ENCODE results near the gene CRABP2. TPM values are rescaled to one million over a fixed set of nuclear protein-coding genes. Genes with fewer than 3 reads are reported as not detected.
A peak's percentile ranks its signal among the peaks of the same experiment; 100 is the strongest.

Gene CRABP2
- total and polyA plus RNA-seq, 2 of the 13 experiments (the other 11 are each of a cell fraction or from before 2014, with no cell fraction given) = 0.40 to 0.60 TPM

- Histone ChIP-seq H3K4me3 (replicated peaks in 1 of 3; ENCODE audit: insufficient read depth in 1 of 3, low read depth in 2 of 3, low read length in 3 of 3) (no peak overlapping the region), H3K4me1 (ENCODE audit: insufficient read depth, low read length) (peaks cover 60% of the 10 kb centered on the region), H3K36me3 (replicated peaks in 1 of 2; ENCODE audit: control insufficient read depth in 1 of 2, insufficient read depth in 2 of 2, low read length in 2 of 2) (no peaks in the 10 kb centered on the region), H3K27me3 (ENCODE audit: control insufficient read depth in 1 of 2, insufficient read depth in 2 of 2, low read length in 2 of 2) (no peaks in the 10 kb centered on the region), H2AFZ (ENCODE audit: low read length) (no peak overlapping the region), H3K9ac (ENCODE audit: insufficient read depth, low read depth, low read length) (no peak overlapping the region), H3K9me3 (ENCODE audit: low read length) (no peaks in the 10 kb centered on the region), H3K27ac (ENCODE audit: extremely low read length, insufficient read depth, low read length) (no peak overlapping the region), H4K20me1 (ENCODE audit: insufficient read depth, low read length) (no peaks in the 10 kb centered on the region), H3K4me2 (ENCODE audit: low read depth, low read length) (no peak overlapping the region), H3K79me2 (ENCODE audit: insufficient read depth, low read length) (no peaks in the 10 kb centered on the region)
- ATAC-seq (no peak), DNase-seq (ENCODE audit: low spot score) (no peak), FAIRE-seq (no peak)
- no TSS peak for BruUV-seq (replicated peaks)
- intact Hi-C loops (cut with micrococcal nuclease; ENCODE audit: unreplicated experiment) (no loop called here), in situ Hi-C loops (cut with HindIII; ENCODE audit: extremely low pct_ligation_motif_present, low pct_unique_long_range_greater_than_20kb) (no loop called here)
- WGBS (ENCODE audit: low lambda C conversion rate) = 69% methylated on average over 6 of the region's 6 CpGs
- CTCF ChIA-PET (ENCODE audit: low intra/inter-chr PET ratio, low total read pairs) = no interaction called here
- POLR2A ChIA-PET = interaction anchor here (9.1 kb wide), 1 partner anchor 8 kb away, joined by 189 read pairs; no protein-coding TSS in a partner anchor
- TF ChIP-seq POLR2AphosphoS5 (IDR thresholded peaks at IDR 0.05; ENCODE audit: low read depth, low read length) = no peak
- TF ChIP-seq KDM1A (CRISPR knock-in tag; IDR thresholded peaks at IDR 0.05) = no peak
- no peak for TF ChIP-seq HDAC1 (CRISPR knock-in tag; IDR thresholded peaks at IDR 0.05)
- TF ChIP-seq CCAR2 (optimal IDR thresholded peaks at IDR 0.05; ENCODE audit: low read depth, low read length) = no peak
- no peak for TF ChIP-seq U2AF2 (IDR thresholded peaks at IDR 0.05; ENCODE audit: low read depth, low read length)
Measured at GRCh38 chr1:156670359-156670758, 35.0 kb downstream of the CRABP2 start.

DNA sequence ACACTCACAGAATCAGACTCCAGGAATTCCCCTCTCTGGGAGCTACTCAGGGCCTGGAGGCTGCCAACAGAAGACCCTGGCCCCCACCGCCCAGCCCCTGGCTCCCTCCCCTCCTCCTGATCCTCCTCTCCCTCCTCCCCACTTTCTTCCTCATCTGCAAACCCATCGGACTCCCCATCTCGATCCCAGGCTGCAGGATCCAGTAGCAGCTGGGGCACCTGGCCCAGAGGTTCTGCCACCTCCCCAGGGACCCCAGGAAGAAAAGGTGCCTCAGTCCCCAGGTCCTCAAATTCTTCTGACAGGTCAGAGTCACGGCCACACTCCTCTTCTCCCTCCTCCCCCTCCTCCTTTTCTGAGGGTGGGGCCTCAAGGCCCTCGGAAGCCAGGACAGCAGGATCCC lies 35.6 kb downstream of the CRABP2 start:
- Histone ChIP-seq H3K27me3 (ENCODE audit: control insufficient read depth in 1 of 2, insufficient read depth in 2 of 2, low read length in 2 of 2) (no peaks in the 10 kb centered on the region), H3K4me2 (ENCODE audit: low read depth, low read length) (no peak overlapping the region), H3K9ac (ENCODE audit: insufficient read depth, low read depth, low read length) (no peak overlapping the region), H3K4me1 (ENCODE audit: insufficient read depth, low read length) (peaks cover 60% of the 10 kb centered on the region), H3K36me3 (replicated peaks in 1 of 2; ENCODE audit: control insufficient read depth in 1 of 2, insufficient read depth in 2 of 2, low read length in 2 of 2) (no peaks in the 10 kb centered on the region), H3K4me3 (replicated peaks in 1 of 3; ENCODE audit: insufficient read depth in 1 of 3, low read depth in 2 of 3, low read length in 3 of 3) (no peak overlapping the region), H3K9me3 (ENCODE audit: low read length) (no peaks in the 10 kb centered on the region), H3K27ac (ENCODE audit: extremely low read length, insufficient read depth, low read length) (no peak overlapping the region), H2AFZ (ENCODE audit: low read length) (no peak overlapping the region), H3K79me2 (ENCODE audit: insufficient read depth, low read length) (no peaks in the 10 kb centered on the region), H4K20me1 (ENCODE audit: insufficient read depth, low read length) (no peaks in the 10 kb centered on the region)
- in situ Hi-C loops (cut with HindIII; ENCODE audit: extremely low pct_ligation_motif_present, low pct_unique_long_range_greater_than_20kb) = no loop called here
- FAIRE-seq (no peak), DNase-seq (ENCODE audit: low spot score) (no peak), ATAC-seq (no peak)
- intact Hi-C loops (cut with micrococcal nuclease; ENCODE audit: unreplicated experiment) = loop anchor here (10.0 kb wide), 1 partner anchor 55 kb away; the partner anchor contains the start of genes ISG20L2 and METTL25B
- no TSS peak for BruUV-seq (replicated peaks)
- POLR2A ChIA-PET = interaction anchor here (9.1 kb wide), 1 partner anchor 7 kb away, joined by 189 read pairs; no protein-coding TSS in a partner anchor
- CTCF ChIA-PET (ENCODE audit: low intra/inter-chr PET ratio, low total read pairs) = no interaction called here
- no peak for TF ChIP-seq ZNF761 (CRISPR knock-in tag; conservative IDR thresholded peaks at IDR 0.05)
- peak; percentile 75 for TF ChIP-seq ZNF263 (CRISPR knock-in tag; IDR thresholded peaks at IDR 0.05)
- WGBS (ENCODE audit: low lambda C conversion rate) = 36% methylated on average over 4 of the region's 5 CpGs
